A549 treated with CORT108297 at 1 μM for 4 hours (cell line): ENCODE results near the gene DUSP18. TPM values are rescaled to one million over a fixed set of nuclear protein-coding genes. Genes with fewer than 3 reads are reported as not detected.

ENCODE experiments used
- total RNA-seq: library from RNA; stranded (reverse); fragments of 200-300 nt; extraction: Qiagen RNA extraction; gene quantifications from 5 replicates; pipeline ENCODE4 v1.2.3, GENCODE V29; 2022

The DUSP18 gene
- 3.5 to 5.3 TPM (median 5.1 TPM) in 5 replicates for total RNA-seq

DNA sequence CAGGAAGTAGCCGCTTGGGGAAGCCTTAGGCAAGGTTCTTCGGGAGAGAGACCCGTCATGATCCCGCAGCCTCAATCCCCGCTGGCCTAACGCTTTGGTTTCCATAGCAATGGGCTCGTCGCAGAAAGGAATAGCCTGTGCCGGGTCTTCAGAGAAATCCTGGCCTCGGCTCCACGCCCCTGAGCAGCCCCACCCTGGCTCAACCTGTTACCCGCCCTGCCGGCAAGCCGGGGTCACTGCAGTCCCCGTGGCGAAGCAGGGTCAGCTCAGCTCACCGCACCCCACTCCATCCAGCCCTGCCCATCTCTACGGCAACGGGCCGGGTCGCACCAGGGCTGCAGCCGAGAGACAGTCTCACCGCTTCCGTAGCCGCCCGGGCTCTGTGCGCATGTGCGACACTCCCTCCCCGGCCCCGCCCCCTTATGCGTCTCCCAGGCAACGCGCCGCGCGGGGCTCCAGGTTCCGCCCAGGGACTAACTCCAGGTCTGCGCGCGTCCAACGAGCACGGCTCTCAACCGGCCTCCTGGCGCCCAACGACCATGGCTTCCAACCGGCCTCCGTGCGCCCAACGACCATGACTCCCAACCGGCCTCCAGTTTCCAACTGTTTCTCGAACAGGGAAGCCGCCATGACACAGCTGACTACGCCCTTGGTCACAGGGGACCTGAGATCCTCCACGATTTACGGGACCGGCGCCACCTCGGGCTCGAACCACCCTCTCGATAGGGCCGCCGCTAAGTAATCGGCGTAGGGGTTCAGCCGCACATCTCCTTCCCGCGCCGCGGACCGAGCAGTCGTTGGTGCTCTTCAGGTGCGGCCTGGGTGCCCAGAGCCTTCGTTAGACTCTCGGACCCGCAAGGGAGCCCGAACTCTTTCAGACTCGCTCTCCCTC, at the start of gene DUSP18:
Gene DUSP18, minus strand, starts transcription at position 382 of the 892 bp plus-strand sequence. CDS start 3,872 bp downstream, outside the sequence.

DNA sequence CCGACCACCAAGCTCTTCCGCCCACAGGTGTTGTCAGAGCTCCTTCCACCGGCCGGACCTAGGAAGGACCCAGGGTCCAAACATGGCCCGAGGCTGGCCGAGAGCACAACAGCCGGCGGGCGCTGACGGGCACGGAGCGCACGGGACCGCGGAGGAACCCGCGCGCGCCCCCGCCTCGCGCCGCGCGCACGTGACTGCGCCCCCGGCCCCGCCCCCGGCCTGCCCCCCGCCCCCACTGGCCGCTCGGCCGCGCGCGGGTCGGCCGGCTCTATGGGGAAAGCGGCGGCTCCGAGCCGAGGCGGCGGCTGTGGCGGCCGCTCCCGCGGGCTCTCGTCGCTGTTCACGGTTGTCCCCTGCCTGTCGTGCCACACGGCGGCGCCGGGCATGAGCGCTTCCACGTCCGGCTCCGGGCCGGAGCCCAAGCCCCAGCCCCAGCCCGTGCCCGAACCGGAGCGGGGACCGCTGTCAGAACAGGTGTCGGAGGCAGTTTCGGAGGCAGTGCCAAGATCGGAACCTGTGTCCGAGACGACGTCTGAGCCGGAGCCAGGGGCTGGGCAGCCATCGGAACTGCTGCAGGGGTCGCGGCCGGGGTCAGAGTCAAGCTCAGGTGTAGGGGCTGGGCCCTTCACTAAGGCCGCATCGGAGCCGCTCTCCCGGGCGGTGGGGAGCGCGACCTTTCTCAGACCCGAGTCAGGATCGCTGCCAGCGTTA, 27.1 kb upstream of the DUSP18 start, which contains the start of gene OSBP2:
Gene OSBP2, plus strand, starts transcription at position 235 of the 711 bp plus-strand sequence. Its CDS starts 36 bp downstream, at position 271.

DNA sequence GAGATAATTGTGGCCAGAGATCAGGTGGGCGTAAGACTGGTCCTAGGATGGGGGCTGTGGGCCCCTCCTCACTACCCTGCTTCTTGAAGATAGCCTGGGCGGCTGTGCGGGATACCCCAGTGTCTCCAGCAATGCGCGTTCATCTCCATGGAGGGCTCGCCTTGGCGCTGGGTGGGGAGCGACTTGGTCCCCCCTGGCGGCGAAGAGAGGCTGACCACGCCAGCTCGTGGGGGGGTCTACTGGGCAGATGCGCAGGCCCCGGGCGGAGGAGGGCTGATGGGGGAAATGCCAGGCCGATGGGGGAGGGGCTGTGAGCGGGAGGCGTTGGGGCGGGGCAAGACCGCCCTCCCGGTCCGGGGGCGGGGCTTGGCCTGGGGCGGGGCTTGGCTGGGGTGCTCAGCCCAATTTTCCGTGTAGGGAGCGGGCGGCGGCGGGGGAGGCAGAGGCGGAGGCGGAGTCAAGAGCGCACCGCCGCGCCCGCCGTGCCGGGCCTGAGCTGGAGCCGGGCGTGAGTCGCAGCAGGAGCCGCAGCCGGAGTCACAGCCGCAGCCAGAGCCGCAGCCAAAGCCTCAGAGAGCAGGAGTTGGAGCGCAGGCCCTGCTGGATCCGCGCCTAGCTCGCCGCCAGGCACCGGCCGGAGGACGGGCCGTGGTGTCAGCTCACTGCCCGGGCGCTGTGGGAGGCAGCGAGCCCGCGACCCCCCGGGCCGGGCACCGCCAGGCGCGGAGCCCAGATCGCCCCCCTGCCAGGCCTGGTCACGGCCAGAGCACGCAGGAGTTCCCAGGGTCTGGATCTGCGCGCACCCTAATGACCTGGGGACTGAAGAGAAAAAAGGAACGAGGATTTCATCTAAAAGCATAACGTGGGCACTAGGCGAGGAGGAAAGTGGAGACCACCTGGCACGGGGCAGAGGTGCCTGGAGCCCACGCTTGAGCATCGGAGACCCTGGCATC, 32.1 kb downstream of the DUSP18 start, which contains the start of gene SLC35E4:
Gene SLC35E4, plus strand, starts transcription at position 509 of the 953 bp plus-strand sequence. CDS start 670 bp downstream, outside the sequence.

Other genes starting within 250 kb of the DUSP18 start
- gene MTFP1, start 242.1 kb downstream of the DUSP18 start, total RNA-seq = 67.6 to 78.1 TPM (median 74.0 TPM) in 5 replicates
- gene SEC14L3, start 195.9 kb downstream of the DUSP18 start, total RNA-seq = not detected in 5 replicates
- 4.4 to 6.7 TPM (median 5.9 TPM) in 5 replicates for gene SEC14L4, start 162.2 kb downstream of the DUSP18 start, total RNA-seq
- gene SEC14L6, start 121.1 kb downstream of the DUSP18 start, total RNA-seq = 0.03 TPM in 1 of 5 replicates, not detected in the others
- 6.1 to 10.2 TPM (median 9.2 TPM) in 5 replicates for gene GAL3ST1, start 93.2 kb downstream of the DUSP18 start, total RNA-seq
- gene PES1, start 76.0 kb downstream of the DUSP18 start, total RNA-seq = 108 to 118 TPM (median 111 TPM) in 5 replicates
- gene TCN2, start 60.7 kb downstream of the DUSP18 start, total RNA-seq = 4.2 to 5.2 TPM (median 4.6 TPM) in 5 replicates
- 5.3 to 8.0 TPM (median 7.0 TPM) in 5 replicates for gene SLC35E4, start 32.1 kb downstream of the DUSP18 start, total RNA-seq
- gene OSBP2, start 27.0 kb upstream of the DUSP18 start, total RNA-seq = 10.0 to 12.2 TPM (median 10.8 TPM) in 5 replicates